ENCODE measurements around the gene TEX13A.

The TEX13A gene

DNA sequence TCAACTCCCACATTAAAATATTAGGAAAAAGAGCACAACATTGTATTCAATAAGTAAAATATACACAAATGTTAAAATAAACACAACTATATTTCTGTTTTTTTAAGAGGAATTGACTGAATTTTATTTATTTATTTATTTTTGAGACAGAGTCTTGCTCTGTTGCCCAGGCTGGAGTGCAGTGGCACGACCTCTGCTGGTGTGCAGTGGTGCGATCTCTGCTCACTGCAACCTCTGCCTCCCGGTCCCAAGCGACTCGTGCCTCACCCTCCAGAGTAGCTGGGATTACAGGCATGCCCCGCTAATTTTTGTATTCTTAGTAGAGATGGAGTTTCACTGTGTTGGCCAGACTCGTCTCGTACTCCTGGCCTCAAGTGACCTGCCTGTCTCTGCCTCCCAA lies 31.4 kb downstream of the TEX13A start:
- no peak for DNase-seq (ENCODE audit: low spot score)
- in situ Hi-C loops (cut with MboI; ENCODE audit: low sequenced_read_pairs, unreplicated experiment), result no loop called here
- TF ChIP-seq, protein P1, sequence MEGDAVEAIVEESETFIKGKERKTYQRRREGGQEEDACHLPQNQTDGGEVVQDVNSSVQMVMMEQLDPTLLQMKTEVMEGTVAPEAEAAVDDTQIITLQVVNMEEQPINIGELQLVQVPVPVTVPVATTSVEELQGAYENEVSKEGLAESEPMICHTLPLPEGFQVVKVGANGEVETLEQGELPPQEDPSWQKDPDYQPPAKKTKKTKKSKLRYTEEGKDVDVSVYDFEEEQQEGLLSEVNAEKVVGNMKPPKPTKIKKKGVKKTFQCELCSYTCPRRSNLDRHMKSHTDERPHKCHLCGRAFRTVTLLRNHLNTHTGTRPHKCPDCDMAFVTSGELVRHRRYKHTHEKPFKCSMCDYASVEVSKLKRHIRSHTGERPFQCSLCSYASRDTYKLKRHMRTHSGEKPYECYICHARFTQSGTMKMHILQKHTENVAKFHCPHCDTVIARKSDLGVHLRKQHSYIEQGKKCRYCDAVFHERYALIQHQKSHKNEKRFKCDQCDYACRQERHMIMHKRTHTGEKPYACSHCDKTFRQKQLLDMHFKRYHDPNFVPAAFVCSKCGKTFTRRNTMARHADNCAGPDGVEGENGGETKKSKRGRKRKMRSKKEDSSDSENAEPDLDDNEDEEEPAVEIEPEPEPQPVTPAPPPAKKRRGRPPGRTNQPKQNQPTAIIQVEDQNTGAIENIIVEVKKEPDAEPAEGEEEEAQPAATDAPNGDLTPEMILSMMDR (IDR thresholded peaks at IDR 0.05; ENCODE audit: borderline replicate concordance, control extremely low read depth, extremely low read depth, insufficient read depth, missing control alignments), result no peak

DNA sequence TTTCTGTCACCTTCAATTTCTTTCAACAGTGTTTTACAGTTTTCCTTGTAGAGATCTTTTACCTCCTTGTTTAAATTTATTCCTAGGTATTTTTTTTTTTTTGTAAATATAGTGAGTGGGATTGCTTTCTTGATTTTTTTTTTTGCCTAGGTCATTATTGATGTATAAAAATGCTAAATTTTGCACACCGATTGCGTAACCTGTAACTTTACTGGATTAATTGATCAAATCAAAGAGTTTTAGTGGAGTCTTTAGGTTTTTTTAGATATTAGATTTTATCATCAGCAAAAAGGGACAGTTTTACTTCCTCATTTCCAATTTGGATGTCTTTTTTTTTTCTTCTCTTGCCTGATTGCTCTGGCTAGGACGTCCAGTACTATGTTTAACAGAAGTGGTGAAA lies 40.9 kb downstream of the TEX13A start:
- TF ChIP-seq, protein P1 (IDR thresholded peaks at IDR 0.05; ENCODE audit: borderline replicate concordance, control extremely low read depth, extremely low read depth, insufficient read depth, missing control alignments), result no peak
- in situ Hi-C loops (cut with MboI; ENCODE audit: low sequenced_read_pairs, unreplicated experiment), result no loop called here

DNA sequence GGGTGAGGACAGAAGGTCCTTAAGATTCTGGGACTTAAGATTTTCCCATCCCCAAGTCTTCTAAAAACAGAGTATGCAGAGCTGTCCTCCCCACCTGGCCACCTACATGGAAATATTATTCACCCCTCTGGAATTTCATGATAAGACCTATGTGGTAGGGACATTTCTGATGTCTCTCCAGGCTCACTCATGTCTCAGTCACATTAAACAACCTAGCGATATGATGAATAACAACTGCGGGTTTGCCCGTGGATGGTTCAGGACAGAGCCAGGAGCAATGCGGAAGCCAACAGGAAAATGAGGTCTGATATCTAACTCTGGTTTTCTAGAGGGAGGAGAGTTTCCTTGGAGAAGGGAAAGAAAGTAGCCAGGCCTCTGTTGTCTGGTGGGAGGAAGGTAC lies 47.4 kb downstream of the TEX13A start:
- DNase-seq (ENCODE audit: low spot score), result no peak
- TF ChIP-seq, protein P1 (IDR thresholded peaks at IDR 0.05; ENCODE audit: borderline replicate concordance, control extremely low read depth, extremely low read depth, insufficient read depth, missing control alignments), result no peak
- in situ Hi-C loops (cut with MboI; ENCODE audit: low sequenced_read_pairs, unreplicated experiment), result no loop called here

More for the DNA sequence above, 40.9 kb downstream of the TEX13A start:
- no peak for DNase-seq (ENCODE audit: low spot score)
